HEK293 (cell line): ENCODE data around the gene ZNF302.

Experiments used
- BCL11B ChIP-seq: fragments of 450-650 bp; formaldehyde crosslinking; IDR thresholded peaks from 2 replicates; pipeline ENCODE4 v1.5.1; 2016; ENCODE audit warnings: low read depth, missing biosample characterization, missing genetic modification characterization
- BCL6B ChIP-seq: fragments of 450-650 bp; formaldehyde crosslinking; IDR thresholded peaks from 2 replicates; pipeline ENCODE4 v1.5.1; 2017; ENCODE audit warnings: missing biosample characterization, missing genetic modification characterization
- SALL2 ChIP-seq: fragments of 450-650 bp; formaldehyde crosslinking; IDR thresholded peaks from 2 replicates; pipeline ENCODE4 v1.5.0; 2017; ENCODE audit warnings: missing biosample characterization, mild to moderate bottlenecking, missing genetic modification characterization, borderline replicate concordance
- SP3 ChIP-seq: fragments of 450-650 bp; formaldehyde crosslinking; IDR thresholded peaks from 2 replicates; pipeline ENCODE4 v1.5.1; 2016; ENCODE audit warnings: missing biosample characterization, missing genetic modification characterization
- TSHZ1 ChIP-seq: fragments of 450-650 bp; formaldehyde crosslinking; IDR thresholded peaks from 2 replicates; pipeline ENCODE4 v1.5.1; 2016; ENCODE audit warnings: missing biosample characterization, missing genetic modification characterization, borderline replicate concordance
- YY1 ChIP-seq: fragments of 450-650 bp; formaldehyde crosslinking; IDR thresholded peaks from 2 replicates; pipeline ENCODE4 v1.5.1; 2018; ENCODE audit warnings: missing biosample characterization, missing genetic modification characterization
- ZBTB20 ChIP-seq: fragments of 450-650 bp; formaldehyde crosslinking; IDR thresholded peaks from 2 replicates; pipeline ENCODE4 v1.5.1; 2016; ENCODE audit warnings: missing biosample characterization, missing genetic modification characterization
- ZBTB21 ChIP-seq: fragments of 450-650 bp; formaldehyde crosslinking; IDR thresholded peaks from 2 replicates; pipeline ENCODE4 v1.5.1; 2017; ENCODE audit warnings: missing biosample characterization, missing genetic modification characterization
- ZFP37 ChIP-seq: fragments of 450-650 bp; formaldehyde crosslinking; IDR thresholded peaks from 2 replicates; pipeline ENCODE4 v1.5.1; 2016; ENCODE audit warnings: missing biosample characterization, missing genetic modification characterization
- ZFP41 ChIP-seq: fragments of 450-650 bp; formaldehyde crosslinking; IDR thresholded peaks from 2 replicates; pipeline ENCODE4 v1.5.1; 2016; ENCODE audit warnings: missing biosample characterization, missing genetic modification characterization, borderline replicate concordance
- ZNF114 ChIP-seq: fragments of 450-650 bp; formaldehyde crosslinking; IDR thresholded peaks from 2 replicates; pipeline ENCODE4 v1.5.0; 2017; ENCODE audit warnings: missing biosample characterization, missing genetic modification characterization
- ZNF239 ChIP-seq: fragments of 450-650 bp; formaldehyde crosslinking; IDR thresholded peaks from 2 replicates; pipeline ENCODE4 v1.5.1; 2016; ENCODE audit warnings: missing biosample characterization, missing genetic modification characterization
- ZNF24 ChIP-seq: fragments of 450-650 bp; formaldehyde crosslinking; IDR thresholded peaks from 2 replicates; pipeline ENCODE4 v1.5.1; 2016; ENCODE audit warnings: missing biosample characterization, missing genetic modification characterization
- ZNF248 ChIP-seq: fragments of 450-650 bp; formaldehyde crosslinking; IDR thresholded peaks from 2 replicates; pipeline ENCODE4 v1.5.1; 2017; ENCODE audit warnings: missing biosample characterization, missing genetic modification characterization
- ZNF324 ChIP-seq: fragments of 450-650 bp; formaldehyde crosslinking; IDR thresholded peaks from 2 replicates; pipeline ENCODE4 v1.5.1; 2016; ENCODE audit warnings: missing biosample characterization, missing genetic modification characterization
- ZNF394 ChIP-seq: fragments of 450-650 bp; formaldehyde crosslinking; IDR thresholded peaks from 2 replicates; pipeline ENCODE4 v1.5.1; 2016; ENCODE audit warnings: missing biosample characterization, missing genetic modification characterization, mild to moderate bottlenecking, moderate library complexity, borderline replicate concordance
- ZNF426 ChIP-seq: fragments of 450-650 bp; formaldehyde crosslinking; IDR thresholded peaks from 2 replicates; pipeline ENCODE4 v1.5.1; 2017; ENCODE audit warnings: missing biosample characterization, missing genetic modification characterization, mild to moderate bottlenecking, inconsistent platforms, moderate library complexity
- ZNF561 ChIP-seq: fragments of 450-650 bp; IDR thresholded peaks from 2 replicates; pipeline ENCODE4 v1.5.1; 2018; ENCODE audit warnings: missing biosample characterization, missing genetic modification characterization, borderline replicate concordance
- ZNF600 ChIP-seq: fragments of 450-650 bp; formaldehyde crosslinking; IDR thresholded peaks from 2 replicates; pipeline ENCODE4 v1.5.1; 2016; ENCODE audit warnings: missing biosample characterization, missing genetic modification characterization
- ZNF658 ChIP-seq: fragments of 450-650 bp; formaldehyde crosslinking; IDR thresholded peaks from 2 replicates; pipeline ENCODE4; 2016; ENCODE audit warnings: missing biosample characterization, missing genetic modification characterization
- ZNF768 ChIP-seq: fragments of 450-650 bp; formaldehyde crosslinking; IDR thresholded peaks from 2 replicates; pipeline ENCODE4 v1.5.1; 2018; ENCODE audit warnings: missing biosample characterization, mild to moderate bottlenecking, missing genetic modification characterization
- TF ChIP-seq, protein P1 (sequence below): fragments of 450-650 bp; formaldehyde crosslinking; IDR thresholded peaks from 2 replicates; pipeline ENCODE4 v1.5.1; 2016; ENCODE audit warnings: missing biosample characterization, missing genetic modification characterization
- TF ChIP-seq, protein P2 (sequence below): sonication (generic); formaldehyde crosslinking; IDR thresholded peaks from 2 replicates; pipeline ENCODE4 v1.8.1; 2022; ENCODE audit warnings: mild to moderate bottlenecking, moderate library complexity, missing genetic modification reagents
- TF ChIP-seq, protein P3 (sequence below): fragments of 450-650 bp; formaldehyde crosslinking; IDR thresholded peaks from 2 replicates; pipeline ENCODE4 v1.5.1; 2016; ENCODE audit warnings: missing biosample characterization, missing genetic modification characterization
- TF ChIP-seq, protein P4 (sequence below): fragments of 450-650 bp; formaldehyde crosslinking; IDR thresholded peaks from 2 replicates; pipeline ENCODE4 v1.5.1; 2016; ENCODE audit warnings: missing biosample characterization, missing genetic modification characterization
- TF ChIP-seq, protein P5 (sequence below): fragments of 450-650 bp; formaldehyde crosslinking; IDR thresholded peaks from 2 replicates; pipeline ENCODE4 v1.5.1; 2016; ENCODE audit warnings: missing biosample characterization, missing genetic modification characterization

Gene ZNF302

DNA sequence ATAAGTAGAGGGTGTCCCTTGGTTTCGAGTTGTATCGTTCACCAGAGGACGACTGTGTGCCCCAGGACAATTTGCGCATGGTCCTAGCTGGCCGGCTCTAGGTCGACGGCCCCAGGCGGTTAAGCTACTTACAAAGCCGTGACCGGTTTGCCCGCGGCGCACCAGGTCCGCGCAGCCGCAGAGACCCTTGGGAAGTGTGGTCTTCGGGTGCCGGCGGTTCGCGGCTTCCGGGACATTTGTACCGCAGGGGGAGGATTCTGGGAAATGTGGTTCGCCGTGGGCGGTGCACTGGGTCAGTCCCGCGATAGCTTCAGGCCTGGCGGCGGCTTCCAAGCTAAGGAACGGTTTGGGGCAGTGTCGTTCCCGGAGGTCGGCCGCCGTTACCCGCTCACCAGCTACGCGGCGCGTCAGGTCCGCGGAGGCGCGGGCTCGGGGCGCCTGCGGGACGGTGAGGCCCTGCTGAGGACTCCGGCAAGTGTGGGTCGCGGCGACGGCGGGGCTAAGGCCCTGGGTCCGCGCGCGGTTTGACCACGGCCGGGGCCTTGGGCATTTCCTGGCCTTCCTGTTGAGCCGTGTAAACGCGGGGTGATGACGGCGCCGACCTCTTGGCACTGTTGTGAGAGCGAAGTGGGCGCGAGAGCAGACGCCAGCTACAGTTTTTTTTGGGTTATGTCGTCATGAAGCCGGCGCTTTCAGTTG, at the start of gene ZNF302 (continued):
- TF ChIP-seq, protein P1, sequence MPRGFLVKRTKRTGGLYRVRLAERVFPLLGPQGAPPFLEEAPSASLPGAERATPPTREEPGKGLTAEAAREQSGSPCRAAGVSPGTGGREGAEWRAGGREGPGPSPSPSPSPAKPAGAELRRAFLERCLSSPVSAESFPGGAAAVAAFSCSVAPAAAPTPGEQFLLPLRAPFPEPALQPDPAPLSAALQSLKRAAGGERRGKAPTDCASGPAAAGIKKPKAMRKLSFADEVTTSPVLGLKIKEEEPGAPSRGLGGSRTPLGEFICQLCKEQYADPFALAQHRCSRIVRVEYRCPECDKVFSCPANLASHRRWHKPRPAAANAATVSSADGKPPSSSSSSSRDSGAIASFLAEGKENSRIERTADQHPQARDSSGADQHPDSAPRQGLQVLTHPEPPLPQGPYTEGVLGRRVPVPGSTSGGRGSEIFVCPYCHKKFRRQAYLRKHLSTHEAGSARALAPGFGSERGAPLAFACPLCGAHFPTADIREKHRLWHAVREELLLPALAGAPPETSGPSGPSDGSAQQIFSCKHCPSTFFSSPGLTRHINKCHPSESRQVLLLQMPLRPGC: no peak; the same call in none of the 2 replicates
- TF ChIP-seq ZNF426 (tag by site-specific recombination) (no peak), ZNF658 (tag by site-specific recombination) (no peak), ZBTB20 (tag by site-specific recombination) (peak; percentile 83; the same call in 1 of the 2 replicates), ZFP41 (tag by site-specific recombination) (no peak), BCL6B (tag by site-specific recombination) (no peak), ZFP37 (tag by site-specific recombination) (peak; percentile 77), BCL11B (no peak), ZNF248 (tag by site-specific recombination) (no peak), ZNF239 (tag by site-specific recombination) (peak; percentile 71; the same call in 1 of the 2 replicates), ZBTB21 (tag by site-specific recombination) (peak; percentile 90), ZNF324 (tag by site-specific recombination) (peak; percentile 34; the same call in 1 of the 2 replicates), SP3 (tag by site-specific recombination) (peak; percentile 80; the same call in 1 of the 2 replicates), ZNF768 (tag by site-specific recombination) (no peak), YY1 (tag by site-specific recombination) (no peak), ZNF114 (no peak), ZNF394 (tag by site-specific recombination) (peak; percentile 12; the same call in 1 of the 2 replicates), ZNF600 (peak; percentile 77), SALL2 (tag by site-specific recombination) (no peak), ZNF561 (tag by site-specific recombination) (peak; percentile 96), ZNF24 (tag by site-specific recombination) (no peak), TSHZ1 (tag by site-specific recombination) (no peak; the same call in 1 of the 2 replicates)
- TF ChIP-seq, protein P2, sequence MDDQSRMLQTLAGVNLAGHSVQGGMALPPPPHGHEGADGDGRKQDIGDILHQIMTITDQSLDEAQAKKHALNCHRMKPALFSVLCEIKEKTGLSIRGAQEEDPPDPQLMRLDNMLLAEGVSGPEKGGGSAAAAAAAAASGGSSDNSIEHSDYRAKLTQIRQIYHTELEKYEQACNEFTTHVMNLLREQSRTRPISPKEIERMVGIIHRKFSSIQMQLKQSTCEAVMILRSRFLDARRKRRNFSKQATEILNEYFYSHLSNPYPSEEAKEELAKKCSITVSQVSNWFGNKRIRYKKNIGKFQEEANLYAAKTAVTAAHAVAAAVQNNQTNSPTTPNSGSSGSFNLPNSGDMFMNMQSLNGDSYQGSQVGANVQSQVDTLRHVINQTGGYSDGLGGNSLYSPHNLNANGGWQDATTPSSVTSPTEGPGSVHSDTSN (CRISPR knock-in tag): no peak
- TF ChIP-seq, protein P3, sequence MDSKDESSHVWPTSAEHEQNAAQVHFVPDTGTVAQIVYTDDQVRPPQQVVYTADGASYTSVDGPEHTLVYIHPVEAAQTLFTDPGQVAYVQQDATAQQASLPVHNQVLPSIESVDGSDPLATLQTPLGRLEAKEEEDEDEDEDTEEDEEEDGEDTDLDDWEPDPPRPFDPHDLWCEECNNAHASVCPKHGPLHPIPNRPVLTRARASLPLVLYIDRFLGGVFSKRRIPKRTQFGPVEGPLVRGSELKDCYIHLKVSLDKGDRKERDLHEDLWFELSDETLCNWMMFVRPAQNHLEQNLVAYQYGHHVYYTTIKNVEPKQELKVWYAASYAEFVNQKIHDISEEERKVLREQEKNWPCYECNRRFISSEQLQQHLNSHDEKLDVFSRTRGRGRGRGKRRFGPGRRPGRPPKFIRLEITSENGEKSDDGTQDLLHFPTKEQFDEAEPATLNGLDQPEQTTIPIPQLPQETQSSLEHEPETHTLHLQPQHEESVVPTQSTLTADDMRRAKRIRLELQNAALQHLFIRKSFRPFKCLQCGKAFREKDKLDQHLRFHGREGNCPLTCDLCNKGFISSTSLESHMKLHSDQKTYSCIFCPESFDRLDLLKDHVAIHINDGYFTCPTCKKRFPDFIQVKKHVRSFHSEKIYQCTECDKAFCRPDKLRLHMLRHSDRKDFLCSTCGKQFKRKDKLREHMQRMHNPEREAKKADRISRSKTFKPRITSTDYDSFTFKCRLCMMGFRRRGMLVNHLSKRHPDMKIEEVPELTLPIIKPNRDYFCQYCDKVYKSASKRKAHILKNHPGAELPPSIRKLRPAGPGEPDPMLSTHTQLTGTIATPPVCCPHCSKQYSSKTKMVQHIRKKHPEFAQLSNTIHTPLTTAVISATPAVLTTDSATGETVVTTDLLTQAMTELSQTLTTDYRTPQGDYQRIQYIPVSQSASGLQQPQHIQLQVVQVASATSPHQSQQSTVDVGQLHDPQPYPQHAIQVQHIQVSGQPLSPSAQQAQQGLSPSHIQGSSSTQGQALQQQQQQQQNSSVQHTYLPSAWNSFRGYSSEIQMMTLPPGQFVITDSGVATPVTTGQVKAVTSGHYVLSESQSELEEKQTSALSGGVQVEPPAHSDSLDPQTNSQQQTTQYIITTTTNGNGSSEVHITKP (tag by site-specific recombination): peak; percentile 61; the same call in 1 of the 2 replicates
- TF ChIP-seq, protein P4, sequence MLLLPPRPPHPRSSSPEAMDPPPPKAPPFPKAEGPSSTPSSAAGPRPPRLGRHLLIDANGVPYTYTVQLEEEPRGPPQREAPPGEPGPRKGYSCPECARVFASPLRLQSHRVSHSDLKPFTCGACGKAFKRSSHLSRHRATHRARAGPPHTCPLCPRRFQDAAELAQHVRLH: no peak; the same call in 1 of the 2 replicates
- TF ChIP-seq, protein P5, sequence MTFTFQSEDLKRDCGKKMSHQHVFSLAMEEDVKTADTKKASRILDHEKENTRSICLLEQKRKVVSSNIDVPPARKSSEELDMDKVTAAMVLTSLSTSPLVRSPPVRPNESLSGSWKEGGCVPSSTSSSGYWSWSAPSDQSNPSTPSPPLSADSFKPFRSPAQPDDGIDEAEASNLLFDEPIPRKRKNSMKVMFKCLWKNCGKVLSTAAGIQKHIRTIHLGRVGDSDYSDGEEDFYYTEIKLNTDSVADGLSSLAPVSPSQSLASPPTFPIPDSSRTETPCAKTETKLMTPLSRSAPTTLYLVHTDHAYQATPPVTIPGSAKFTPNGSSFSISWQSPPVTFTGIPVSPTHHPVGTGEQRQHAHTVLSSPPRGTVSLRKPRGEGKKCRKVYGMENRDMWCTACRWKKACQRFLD: 0 out of 2 replicates have a peak, but pooled peaks have one; percentile 22
